ENCODE data around the gene ZSCAN22.

DNA sequence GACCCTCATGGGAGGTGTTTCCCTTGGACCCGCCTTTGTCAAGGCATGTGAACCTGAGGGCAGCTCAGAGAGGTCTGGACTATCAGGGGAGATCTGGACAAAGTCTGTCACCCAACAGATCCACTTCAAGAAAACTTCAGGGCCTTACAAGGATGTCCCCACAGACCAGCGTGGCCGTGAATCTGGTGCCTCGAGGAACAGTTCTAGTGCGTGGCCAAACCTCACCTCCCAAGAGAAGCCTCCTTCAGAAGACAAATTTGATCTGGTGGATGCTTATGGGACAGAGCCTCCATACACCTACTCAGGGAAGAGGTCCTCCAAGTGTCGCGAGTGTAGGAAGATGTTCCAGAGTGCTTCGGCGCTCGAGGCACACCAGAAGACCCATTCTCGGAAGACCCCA, 11.5 kb downstream of the ZSCAN22 start:
- TF ChIP-seq, protein P1, sequence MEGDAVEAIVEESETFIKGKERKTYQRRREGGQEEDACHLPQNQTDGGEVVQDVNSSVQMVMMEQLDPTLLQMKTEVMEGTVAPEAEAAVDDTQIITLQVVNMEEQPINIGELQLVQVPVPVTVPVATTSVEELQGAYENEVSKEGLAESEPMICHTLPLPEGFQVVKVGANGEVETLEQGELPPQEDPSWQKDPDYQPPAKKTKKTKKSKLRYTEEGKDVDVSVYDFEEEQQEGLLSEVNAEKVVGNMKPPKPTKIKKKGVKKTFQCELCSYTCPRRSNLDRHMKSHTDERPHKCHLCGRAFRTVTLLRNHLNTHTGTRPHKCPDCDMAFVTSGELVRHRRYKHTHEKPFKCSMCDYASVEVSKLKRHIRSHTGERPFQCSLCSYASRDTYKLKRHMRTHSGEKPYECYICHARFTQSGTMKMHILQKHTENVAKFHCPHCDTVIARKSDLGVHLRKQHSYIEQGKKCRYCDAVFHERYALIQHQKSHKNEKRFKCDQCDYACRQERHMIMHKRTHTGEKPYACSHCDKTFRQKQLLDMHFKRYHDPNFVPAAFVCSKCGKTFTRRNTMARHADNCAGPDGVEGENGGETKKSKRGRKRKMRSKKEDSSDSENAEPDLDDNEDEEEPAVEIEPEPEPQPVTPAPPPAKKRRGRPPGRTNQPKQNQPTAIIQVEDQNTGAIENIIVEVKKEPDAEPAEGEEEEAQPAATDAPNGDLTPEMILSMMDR (conservative IDR thresholded peaks at IDR 0.05; ENCODE audit: low read depth, low read length), result no peak
- TF ChIP-seq EZH2 (IDR thresholded peaks at IDR 0.05; ENCODE audit: low read length, unreplicated experiment), result no peak

All from PC-3 (cell line).